HFFc6 (cell line): Measurements from ENCODE around the gene FAM83D. TPM values are rescaled to one million over a fixed set of nuclear protein-coding genes. Genes with fewer than 3 reads are reported as not detected.

Source experiments
- DNase-seq: peaks from one replicate; pipeline ENCODE4 v3.0.0-alpha.2; 2018
- H3K27ac Mint-ChIP-seq: 2 replicates; pipeline ENCODE4 v1.8.0; 2020; ENCODE audit warnings: mild to moderate bottlenecking, mixed read lengths
- H3K27me3 Mint-ChIP-seq: 2 replicates; pipeline ENCODE4 v1.8.0; 2021; ENCODE audit warnings: mild to moderate bottlenecking, moderate library complexity, mixed read lengths; ENCODE audit not compliant: insufficient read depth
- H3K36me3 Mint-ChIP-seq: 2 replicates; pipeline ENCODE4 v1.8.0; 2021; ENCODE audit warnings: low read depth, mixed read lengths
- H3K4me1 Mint-ChIP-seq: 2 replicates; pipeline ENCODE4 v1.8.0; 2020; ENCODE audit warnings: low read depth, mixed read lengths
- H3K4me3 Mint-ChIP-seq: 2 replicates; pipeline ENCODE4 v1.8.0; 2020; ENCODE audit warnings: mild to moderate bottlenecking, moderate library complexity, mixed read lengths
- H3K9me3 Mint-ChIP-seq: 2 replicates; pipeline ENCODE4 v1.8.0; 2020; ENCODE audit warnings: mild to moderate bottlenecking, mixed read lengths
- total RNA-seq, 6 experiments: library from RNA; stranded (reverse); fragmentation: NEBNext Ultra II Directional; extraction: Animal tissue kit (Norgen Biotek cat#: 25700); gene quantifications; 2 replicates in 1 of 6; 3 replicates in 5 of 6; pipeline ENCODE4 v1.2.3, GENCODE V29; 2021
- TF ChIP-seq, protein P1 (sequence below): fragments of 200-600 bp; sonication (generic); IDR thresholded peaks from 2 replicates; pipeline ENCODE4 v1.5.0; 2021; ENCODE audit warnings: antibody characterized with exemption, mild to moderate bottlenecking

The FAM83D gene
- total RNA-seq, 6 experiments from 2014 or later = 14.2 to 31.5 (median 29.2) TPM

DNA sequence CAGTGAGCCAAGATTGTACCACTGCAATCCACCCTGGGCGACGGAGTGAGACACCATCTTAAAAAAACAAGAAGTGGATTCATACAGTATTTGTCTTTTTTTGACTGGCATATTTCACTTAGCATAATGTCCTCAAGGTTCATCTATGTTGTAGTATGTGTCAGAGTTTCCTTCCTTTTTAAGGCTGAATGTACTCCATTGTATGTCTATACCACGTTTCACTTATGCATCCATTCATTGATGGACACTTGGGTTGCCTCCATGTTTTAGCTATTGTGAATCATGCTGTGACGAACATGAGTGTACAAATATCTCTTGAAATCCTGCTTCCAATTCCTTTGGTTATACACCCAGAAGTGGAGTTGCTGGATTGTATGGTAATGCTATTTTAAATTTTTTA, 28.9 kb upstream of the FAM83D start:
- no peaks in the 10 kb centered on the region for H3K36me3 Mint-ChIP-seq
- no peak for DNase-seq
- no peaks in the 10 kb centered on the region for H3K9me3 Mint-ChIP-seq
- no peak overlapping the region for H3K4me3 Mint-ChIP-seq
- peaks cover 47% of the 10 kb centered on the region for H3K27me3 Mint-ChIP-seq
- H3K27ac Mint-ChIP-seq = no peak overlapping the region
- peaks cover 7% of the 10 kb centered on the region for H3K4me1 Mint-ChIP-seq
- TF ChIP-seq, protein P1, sequence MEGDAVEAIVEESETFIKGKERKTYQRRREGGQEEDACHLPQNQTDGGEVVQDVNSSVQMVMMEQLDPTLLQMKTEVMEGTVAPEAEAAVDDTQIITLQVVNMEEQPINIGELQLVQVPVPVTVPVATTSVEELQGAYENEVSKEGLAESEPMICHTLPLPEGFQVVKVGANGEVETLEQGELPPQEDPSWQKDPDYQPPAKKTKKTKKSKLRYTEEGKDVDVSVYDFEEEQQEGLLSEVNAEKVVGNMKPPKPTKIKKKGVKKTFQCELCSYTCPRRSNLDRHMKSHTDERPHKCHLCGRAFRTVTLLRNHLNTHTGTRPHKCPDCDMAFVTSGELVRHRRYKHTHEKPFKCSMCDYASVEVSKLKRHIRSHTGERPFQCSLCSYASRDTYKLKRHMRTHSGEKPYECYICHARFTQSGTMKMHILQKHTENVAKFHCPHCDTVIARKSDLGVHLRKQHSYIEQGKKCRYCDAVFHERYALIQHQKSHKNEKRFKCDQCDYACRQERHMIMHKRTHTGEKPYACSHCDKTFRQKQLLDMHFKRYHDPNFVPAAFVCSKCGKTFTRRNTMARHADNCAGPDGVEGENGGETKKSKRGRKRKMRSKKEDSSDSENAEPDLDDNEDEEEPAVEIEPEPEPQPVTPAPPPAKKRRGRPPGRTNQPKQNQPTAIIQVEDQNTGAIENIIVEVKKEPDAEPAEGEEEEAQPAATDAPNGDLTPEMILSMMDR = no peak

DNA sequence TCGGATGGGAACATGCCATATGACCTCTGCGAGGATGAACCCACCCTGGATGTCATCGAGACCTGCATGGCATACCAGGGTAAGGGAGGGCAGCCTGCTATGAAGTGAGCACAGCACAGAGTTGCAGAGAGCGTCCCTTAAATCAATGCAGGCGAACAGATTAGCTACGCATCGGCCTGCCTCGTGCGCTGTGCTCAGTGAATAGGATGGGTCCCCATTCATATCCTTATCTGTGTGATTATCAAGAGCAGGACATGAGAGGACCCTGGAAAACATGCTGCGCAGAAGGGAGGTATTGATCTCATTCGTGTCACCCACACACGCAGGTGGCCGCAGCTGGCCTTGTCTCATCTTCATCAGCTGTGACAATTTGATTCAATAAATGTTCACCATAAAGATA, 25.6 kb upstream of the FAM83D start:
- no peaks in the 10 kb centered on the region for H3K36me3 Mint-ChIP-seq
- no peak overlapping the region for H3K27ac Mint-ChIP-seq
- H3K27me3 Mint-ChIP-seq = peaks cover 38% of the 10 kb centered on the region
- TF ChIP-seq, protein P1 = no peak
- H3K9me3 Mint-ChIP-seq = no peaks in the 10 kb centered on the region
- no peaks in the 10 kb centered on the region for H3K4me1 Mint-ChIP-seq
- no peak for DNase-seq
- no peak overlapping the region for H3K4me3 Mint-ChIP-seq

DNA sequence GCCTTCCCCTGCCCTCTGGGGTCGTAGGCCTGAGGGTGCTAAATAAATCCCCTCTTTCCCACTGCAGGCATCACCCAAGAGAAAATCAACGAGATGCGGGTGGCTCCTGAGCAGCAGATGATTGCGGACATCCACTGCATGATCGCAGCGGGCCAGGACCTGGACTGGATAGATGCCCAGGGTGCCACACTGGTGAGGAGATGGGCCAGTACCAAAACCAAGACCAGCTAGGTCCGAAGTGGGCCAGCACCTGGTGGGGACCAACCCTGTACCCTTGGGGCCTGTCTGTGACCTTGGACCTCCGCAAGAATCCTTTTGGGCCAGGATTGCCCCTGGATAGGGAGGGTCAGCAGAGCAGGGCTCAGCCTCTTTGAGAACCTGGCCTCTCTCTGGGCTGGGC, 23.6 kb upstream of the FAM83D start:
- no peak for DNase-seq
- Mint-ChIP-seq H3K4me1 (no peaks in the 10 kb centered on the region), H3K27me3 (peaks cover 33% of the 10 kb centered on the region), H3K9me3 (no peaks in the 10 kb centered on the region), H3K27ac (no peak overlapping the region), H3K4me3 (no peak overlapping the region), H3K36me3 (no peaks in the 10 kb centered on the region)
- TF ChIP-seq, protein P1 = no peak

DNA sequence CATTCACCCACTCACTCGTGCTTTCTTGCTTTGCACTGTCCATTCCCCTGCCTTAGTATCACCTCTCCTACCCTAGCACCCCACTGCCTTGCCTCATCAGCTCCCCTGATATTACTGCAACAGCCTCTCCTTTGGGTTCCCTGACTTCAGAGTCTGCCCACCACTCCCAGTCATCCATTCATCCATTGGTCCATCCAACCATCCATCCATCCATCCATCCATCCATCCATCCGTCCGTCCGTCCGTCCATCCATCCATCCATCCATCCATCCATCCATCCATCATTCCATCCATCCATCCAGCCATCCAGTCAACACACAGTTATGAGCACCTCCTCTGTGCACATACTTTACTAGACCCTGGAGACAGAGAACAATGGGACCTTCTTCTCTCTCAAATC, 22.9 kb upstream of the FAM83D start:
- H3K4me1 Mint-ChIP-seq = no peaks in the 10 kb centered on the region
- H3K4me3 Mint-ChIP-seq = no peak overlapping the region
- no peak for DNase-seq
- no peak overlapping the region for H3K27ac Mint-ChIP-seq
- no peaks in the 10 kb centered on the region for H3K36me3 Mint-ChIP-seq
- no peaks in the 10 kb centered on the region for H3K9me3 Mint-ChIP-seq
- TF ChIP-seq, protein P1 = no peak
- peaks cover 29% of the 10 kb centered on the region for H3K27me3 Mint-ChIP-seq

DNA sequence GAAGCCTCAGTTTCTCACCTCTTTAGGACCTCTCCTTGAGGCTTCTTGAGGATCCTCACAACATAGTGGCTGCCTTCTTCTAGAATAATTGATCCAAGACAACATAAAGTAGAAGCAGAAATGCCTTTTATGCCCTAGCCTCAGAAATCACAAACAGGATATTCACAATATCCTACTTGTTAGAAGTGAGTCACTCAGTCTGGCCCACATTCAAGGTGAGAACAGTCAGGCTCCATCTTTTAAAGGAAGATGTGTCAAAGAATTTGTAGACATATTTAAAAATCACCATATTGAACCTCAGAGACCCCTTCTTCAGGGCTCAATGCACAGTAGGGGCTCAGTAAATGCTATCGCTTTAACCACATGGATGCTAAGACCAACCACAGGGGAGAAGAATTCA, 20.8 kb upstream of the FAM83D start:
- peaks cover 39% of the 10 kb centered on the region for H3K27me3 Mint-ChIP-seq
- no peaks in the 10 kb centered on the region for H3K4me1 Mint-ChIP-seq
- no peaks in the 10 kb centered on the region for H3K9me3 Mint-ChIP-seq
- TF ChIP-seq, protein P1 = no peak
- DNase-seq = no peak
- H3K4me3 Mint-ChIP-seq = no peak overlapping the region
- no peak overlapping the region for H3K27ac Mint-ChIP-seq
- H3K36me3 Mint-ChIP-seq = no peaks in the 10 kb centered on the region
